ENCODE measurements around the gene SLC17A7. TPM values are rescaled to one million over a fixed set of nuclear protein-coding genes. Genes with fewer than 3 reads are reported as not detected.

The SLC17A7 gene
- total RNA-seq, 2 experiments from 2014 or later: not detected

DNA sequence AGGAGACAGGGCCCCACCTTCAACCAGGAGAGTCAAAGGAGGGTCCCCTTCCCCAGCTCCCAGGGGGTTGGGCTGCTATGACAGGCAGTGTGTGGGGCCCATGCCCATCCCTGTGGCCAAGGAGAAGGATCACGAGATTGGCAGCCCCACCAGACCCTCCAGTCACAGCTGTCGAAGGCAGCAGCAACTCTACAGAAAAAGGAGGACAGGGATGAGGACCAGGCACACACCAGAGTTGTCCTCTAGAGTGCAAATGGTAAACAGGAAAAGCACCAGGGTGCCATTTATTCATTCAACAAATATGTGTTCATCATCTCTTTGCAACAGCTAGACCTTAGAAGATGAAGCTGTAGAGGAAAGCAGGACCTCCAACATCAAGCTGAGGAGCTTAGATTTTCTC is 22.2 kb downstream of the SLC17A7 start:
- Mint-ChIP-seq H3K27ac (no peak overlapping the region), H3K4me1 (ENCODE audit: low read depth) (peaks cover 45% of the 10 kb centered on the region), H3K36me3 (ENCODE audit: low read depth) (no peaks in the 10 kb centered on the region), H3K27me3 (peaks cover 60% of the 10 kb centered on the region), H3K9me3 (no peaks in the 10 kb centered on the region), H3K4me3 (no peak overlapping the region)
- Histone ChIP-seq H3K4me3 (ENCODE audit: low read length) (no peak overlapping the region), H3K4me1 (ENCODE audit: insufficient read depth, low read length) (peaks cover 33% of the 10 kb centered on the region), H3K36me3 (ENCODE audit: insufficient read depth, low read length) (no peaks in the 10 kb centered on the region), H3K9me3 (ENCODE audit: control insufficient read depth in 1 of 2, insufficient read depth in 1 of 2, low read length in 2 of 2) (peaks cover 0 to 12% of the 10 kb centered on the region in 2 experiments), H3K27me3 (ENCODE audit: control insufficient read depth in 1 of 2, insufficient read depth in 2 of 2, low read length in 2 of 2) (peaks cover 49 to 61% of the 10 kb centered on the region in 2 experiments), H3K27ac (ENCODE audit: low read depth in 1 of 2, low read length in 2 of 2) (no peak overlapping the region)
- TF ChIP-seq, protein P1, sequence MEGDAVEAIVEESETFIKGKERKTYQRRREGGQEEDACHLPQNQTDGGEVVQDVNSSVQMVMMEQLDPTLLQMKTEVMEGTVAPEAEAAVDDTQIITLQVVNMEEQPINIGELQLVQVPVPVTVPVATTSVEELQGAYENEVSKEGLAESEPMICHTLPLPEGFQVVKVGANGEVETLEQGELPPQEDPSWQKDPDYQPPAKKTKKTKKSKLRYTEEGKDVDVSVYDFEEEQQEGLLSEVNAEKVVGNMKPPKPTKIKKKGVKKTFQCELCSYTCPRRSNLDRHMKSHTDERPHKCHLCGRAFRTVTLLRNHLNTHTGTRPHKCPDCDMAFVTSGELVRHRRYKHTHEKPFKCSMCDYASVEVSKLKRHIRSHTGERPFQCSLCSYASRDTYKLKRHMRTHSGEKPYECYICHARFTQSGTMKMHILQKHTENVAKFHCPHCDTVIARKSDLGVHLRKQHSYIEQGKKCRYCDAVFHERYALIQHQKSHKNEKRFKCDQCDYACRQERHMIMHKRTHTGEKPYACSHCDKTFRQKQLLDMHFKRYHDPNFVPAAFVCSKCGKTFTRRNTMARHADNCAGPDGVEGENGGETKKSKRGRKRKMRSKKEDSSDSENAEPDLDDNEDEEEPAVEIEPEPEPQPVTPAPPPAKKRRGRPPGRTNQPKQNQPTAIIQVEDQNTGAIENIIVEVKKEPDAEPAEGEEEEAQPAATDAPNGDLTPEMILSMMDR (IDR thresholded peaks at IDR 0.05): no peak
- ChIA-PET POLR2A (interaction anchor here (4.2 kb wide), 1 partner anchor 9 kb away, joined by 20 read pairs; no protein-coding TSS in a partner anchor), CTCF (interaction anchor here (1.9 kb wide), 1 partner anchor 27 kb away, joined by 4 read pairs; no protein-coding TSS in a partner anchor)
- intact Hi-C loops (cut with DNase I, micrococcal nuclease): no loop called here
- ATAC-seq (ENCODE audit: poor library complexity): no peak
- DNase-seq: no peak

DNA sequence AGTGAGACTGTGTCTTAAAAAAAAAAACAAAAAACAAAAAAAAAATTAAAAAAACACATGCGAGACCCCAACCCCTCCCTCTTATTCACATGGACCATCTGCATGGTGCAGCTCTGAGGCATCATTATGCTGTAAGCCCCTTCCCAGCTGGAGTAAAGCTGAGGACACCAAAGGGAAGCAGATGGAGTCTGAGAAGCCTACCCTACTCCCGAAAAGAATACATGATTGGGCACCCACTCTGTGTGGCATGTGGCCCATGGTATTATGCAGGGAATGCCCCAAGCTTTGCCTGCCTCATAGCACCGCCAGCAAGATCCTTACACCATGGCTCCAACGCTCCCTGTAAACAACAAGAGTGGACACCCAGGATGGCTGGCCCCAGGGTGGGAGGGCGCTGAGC is 22.8 kb downstream of the SLC17A7 start:
- Mint-ChIP-seq H3K4me1 (ENCODE audit: low read depth) (peaks cover 38% of the 10 kb centered on the region), H3K9me3 (no peaks in the 10 kb centered on the region), H3K36me3 (ENCODE audit: low read depth) (no peaks in the 10 kb centered on the region), H3K4me3 (no peak overlapping the region), H3K27me3 (peaks cover 53% of the 10 kb centered on the region), H3K27ac (no peak overlapping the region)
- TF ChIP-seq, protein P1 (IDR thresholded peaks at IDR 0.05): no peak
- ATAC-seq (ENCODE audit: poor library complexity) (no peak), DNase-seq (no peak)
- Histone ChIP-seq H3K36me3 (ENCODE audit: insufficient read depth, low read length) (no peaks in the 10 kb centered on the region), H3K4me1 (ENCODE audit: insufficient read depth, low read length) (peaks cover 26% of the 10 kb centered on the region), H3K4me3 (ENCODE audit: low read length) (no peak overlapping the region), H3K9me3 (ENCODE audit: control insufficient read depth in 1 of 2, insufficient read depth in 1 of 2, low read length in 2 of 2) (peaks cover 0 to 12% of the 10 kb centered on the region in 2 experiments), H3K27ac (ENCODE audit: low read depth in 1 of 2, low read length in 2 of 2) (no peak overlapping the region), H3K27me3 (ENCODE audit: control insufficient read depth in 1 of 2, insufficient read depth in 2 of 2, low read length in 2 of 2) (peaks cover 44 to 55% of the 10 kb centered on the region in 2 experiments)
- intact Hi-C loops (cut with DNase I, micrococcal nuclease): no loop called here
- ChIA-PET POLR2A (interaction anchor here (4.2 kb wide), 1 partner anchor 8 kb away, joined by 20 read pairs; no protein-coding TSS in a partner anchor), CTCF (no interaction called here)

DNA sequence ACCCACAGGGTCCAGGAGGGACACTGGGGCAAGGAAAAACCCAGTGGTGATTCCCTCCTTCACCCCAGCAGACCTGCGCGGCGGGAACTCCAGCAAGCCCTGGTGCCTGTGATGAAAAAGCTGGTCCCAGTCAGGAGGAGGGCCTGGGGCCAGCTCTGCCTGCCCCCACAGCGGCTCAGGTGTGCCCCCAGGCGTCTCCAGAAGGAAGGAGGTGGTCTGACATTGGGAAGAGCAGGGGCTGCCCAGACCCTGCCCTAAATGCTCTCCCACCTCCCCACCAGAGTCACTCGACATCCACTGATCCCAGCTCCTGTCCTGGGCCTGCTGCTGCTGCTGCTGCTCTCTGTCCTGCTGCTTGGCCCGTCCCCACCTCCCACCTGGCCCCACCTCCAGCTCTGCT is 24.2 kb downstream of the SLC17A7 start:
- peaks cover 32 to 41% of the 10 kb centered on the region in 2 experiments for H3K27me3 ChIP-seq (ENCODE audit: control insufficient read depth in 1 of 2, insufficient read depth in 2 of 2, low read length in 2 of 2)

More for the DNA sequence above, 24.2 kb downstream of the SLC17A7 start:
- Mint-ChIP-seq H3K4me3 (no peak overlapping the region), H3K9me3 (no peaks in the 10 kb centered on the region), H3K27me3 (peaks cover 42% of the 10 kb centered on the region), H3K36me3 (ENCODE audit: low read depth) (no peaks in the 10 kb centered on the region), H3K27ac (no peak overlapping the region), H3K4me1 (ENCODE audit: low read depth) (peaks cover 33% of the 10 kb centered on the region)
- TF ChIP-seq, protein P1 (IDR thresholded peaks at IDR 0.05): no peak
- Histone ChIP-seq H3K4me1 (ENCODE audit: insufficient read depth, low read length) (peaks cover 19% of the 10 kb centered on the region), H3K4me3 (ENCODE audit: low read length) (no peak overlapping the region), H3K9me3 (ENCODE audit: control insufficient read depth in 1 of 2, insufficient read depth in 1 of 2, low read length in 2 of 2) (peaks cover 0 to 5% of the 10 kb centered on the region in 2 experiments), H3K27ac (ENCODE audit: low read depth in 1 of 2, low read length in 2 of 2) (no peak overlapping the region), H3K36me3 (ENCODE audit: insufficient read depth, low read length) (no peaks in the 10 kb centered on the region)
- ChIA-PET POLR2A (no interaction called here), CTCF (no interaction called here)
- DNase-seq: no peak
- ATAC-seq (ENCODE audit: poor library complexity): no peak
- intact Hi-C loops (cut with DNase I, micrococcal nuclease): no loop called here
